GM12873 (cell line): ENCODE results near the gene SDS.

Experiments
- TF ChIP-seq, protein P1 (sequence below): IDR thresholded peaks from 2 replicates; pipeline ENCODE4 v1.5.1; 2012; ENCODE audit warnings: low read depth, mild to moderate bottlenecking, moderate library complexity, low read length, control low read depth; ENCODE audit not compliant: insufficient read depth; ENCODE audit errors: missing control alignments

SDS gene

DNA sequence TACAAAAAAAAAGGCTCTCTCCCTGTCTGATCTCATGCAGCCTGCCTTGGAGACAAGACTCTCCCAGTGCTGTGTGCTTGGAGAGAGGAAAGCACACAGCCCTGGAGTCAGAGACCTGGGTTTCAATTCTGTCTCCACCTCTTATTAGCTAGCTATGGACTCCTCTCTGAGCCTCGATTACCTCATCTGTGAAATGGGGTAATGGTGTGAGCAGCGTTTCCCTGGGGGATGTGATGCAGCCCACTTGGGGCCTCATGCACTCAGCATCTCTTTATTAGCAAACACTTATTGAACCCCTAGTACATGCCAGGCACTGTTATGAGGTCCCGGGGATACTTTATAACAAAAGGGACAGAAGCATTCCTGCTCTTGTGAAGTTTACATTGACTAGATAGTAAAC lies 12.5 kb downstream of the SDS start:
- TF ChIP-seq, protein P1, sequence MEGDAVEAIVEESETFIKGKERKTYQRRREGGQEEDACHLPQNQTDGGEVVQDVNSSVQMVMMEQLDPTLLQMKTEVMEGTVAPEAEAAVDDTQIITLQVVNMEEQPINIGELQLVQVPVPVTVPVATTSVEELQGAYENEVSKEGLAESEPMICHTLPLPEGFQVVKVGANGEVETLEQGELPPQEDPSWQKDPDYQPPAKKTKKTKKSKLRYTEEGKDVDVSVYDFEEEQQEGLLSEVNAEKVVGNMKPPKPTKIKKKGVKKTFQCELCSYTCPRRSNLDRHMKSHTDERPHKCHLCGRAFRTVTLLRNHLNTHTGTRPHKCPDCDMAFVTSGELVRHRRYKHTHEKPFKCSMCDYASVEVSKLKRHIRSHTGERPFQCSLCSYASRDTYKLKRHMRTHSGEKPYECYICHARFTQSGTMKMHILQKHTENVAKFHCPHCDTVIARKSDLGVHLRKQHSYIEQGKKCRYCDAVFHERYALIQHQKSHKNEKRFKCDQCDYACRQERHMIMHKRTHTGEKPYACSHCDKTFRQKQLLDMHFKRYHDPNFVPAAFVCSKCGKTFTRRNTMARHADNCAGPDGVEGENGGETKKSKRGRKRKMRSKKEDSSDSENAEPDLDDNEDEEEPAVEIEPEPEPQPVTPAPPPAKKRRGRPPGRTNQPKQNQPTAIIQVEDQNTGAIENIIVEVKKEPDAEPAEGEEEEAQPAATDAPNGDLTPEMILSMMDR = no peak

DNA sequence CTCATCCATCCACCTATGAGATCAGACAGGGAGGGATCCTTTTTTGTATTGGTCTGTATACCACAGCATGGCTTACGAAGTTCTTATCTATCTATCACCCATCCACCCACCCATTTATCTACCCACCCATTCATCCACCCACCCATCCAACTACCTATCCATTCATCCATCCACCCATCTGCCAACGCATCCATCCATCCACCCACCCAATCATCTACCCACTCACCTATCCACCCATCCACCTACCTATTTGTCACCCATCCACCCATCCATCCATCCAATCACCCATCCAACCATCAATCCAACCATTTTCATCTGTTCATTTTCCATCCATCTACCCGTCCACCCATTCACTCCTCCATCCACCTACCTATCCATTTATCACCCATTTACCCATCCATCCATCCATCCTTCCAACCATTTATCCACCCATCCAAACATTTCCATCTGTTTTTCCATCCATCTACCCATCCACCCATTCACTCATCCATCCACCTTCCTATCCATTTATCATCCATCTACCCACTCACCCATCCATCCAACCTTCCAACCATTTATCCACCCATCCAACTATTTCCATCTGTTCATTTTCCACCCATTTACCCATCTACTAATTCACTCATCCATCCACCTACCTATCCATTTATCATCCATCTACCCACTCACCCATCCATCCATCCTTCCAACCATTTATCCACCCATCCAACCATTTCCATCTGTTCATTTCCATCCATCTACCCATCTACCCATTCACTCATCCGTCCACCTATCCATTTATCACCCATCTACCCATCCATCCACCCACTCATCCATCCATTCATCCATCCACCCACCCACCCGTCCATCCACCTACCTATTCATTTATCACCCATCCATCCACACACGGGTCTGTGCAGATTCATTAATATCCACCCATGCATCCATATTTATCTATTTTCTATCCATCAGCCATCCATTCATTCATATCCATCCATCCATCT lies 13.3 kb downstream of the SDS start:
- TF ChIP-seq, protein P1 = no peak

DNA sequence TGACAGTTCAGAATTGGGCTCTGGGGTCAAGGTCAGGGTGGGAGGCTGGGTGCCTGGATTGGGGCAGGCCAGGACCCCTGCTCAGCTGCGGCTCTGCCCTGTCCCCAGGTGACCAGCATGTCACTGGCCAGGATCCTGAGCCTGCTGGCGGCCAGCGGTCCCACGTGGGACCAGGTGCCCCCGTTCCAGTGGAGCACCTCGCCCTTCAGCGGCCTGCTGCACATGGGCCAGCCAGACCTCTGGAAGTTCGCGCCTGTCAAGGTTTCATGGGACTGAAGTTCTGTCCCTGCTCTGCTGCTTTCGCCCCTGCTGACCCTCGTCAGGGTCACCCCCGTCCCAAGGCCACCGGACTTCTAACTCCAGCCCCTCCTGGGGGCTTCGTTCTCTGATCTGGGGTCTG lies 15.3 kb downstream of the SDS start:
- TF ChIP-seq, protein P1 = no peak

DNA sequence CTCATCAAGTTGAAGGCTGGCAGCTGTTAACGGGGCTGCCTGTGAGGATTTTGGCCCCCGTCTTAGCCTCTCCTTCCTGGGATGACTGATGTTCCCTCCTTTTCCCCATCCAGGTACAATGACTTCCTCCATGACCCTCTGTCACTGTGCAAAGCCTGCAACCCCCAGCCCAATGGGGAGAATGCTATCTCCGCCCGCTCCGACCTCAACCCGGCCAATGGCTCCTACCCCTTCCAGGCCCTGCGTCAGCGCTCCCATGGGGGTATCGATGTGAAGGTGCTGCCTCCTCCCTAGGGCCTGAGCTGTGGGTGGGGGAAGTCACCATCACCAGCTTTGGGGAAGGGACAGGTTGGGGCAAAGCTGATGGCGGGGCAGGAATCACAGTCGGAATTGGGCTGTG lies 16.1 kb downstream of the SDS start:
- TF ChIP-seq, protein P1 = no peak

DNA sequence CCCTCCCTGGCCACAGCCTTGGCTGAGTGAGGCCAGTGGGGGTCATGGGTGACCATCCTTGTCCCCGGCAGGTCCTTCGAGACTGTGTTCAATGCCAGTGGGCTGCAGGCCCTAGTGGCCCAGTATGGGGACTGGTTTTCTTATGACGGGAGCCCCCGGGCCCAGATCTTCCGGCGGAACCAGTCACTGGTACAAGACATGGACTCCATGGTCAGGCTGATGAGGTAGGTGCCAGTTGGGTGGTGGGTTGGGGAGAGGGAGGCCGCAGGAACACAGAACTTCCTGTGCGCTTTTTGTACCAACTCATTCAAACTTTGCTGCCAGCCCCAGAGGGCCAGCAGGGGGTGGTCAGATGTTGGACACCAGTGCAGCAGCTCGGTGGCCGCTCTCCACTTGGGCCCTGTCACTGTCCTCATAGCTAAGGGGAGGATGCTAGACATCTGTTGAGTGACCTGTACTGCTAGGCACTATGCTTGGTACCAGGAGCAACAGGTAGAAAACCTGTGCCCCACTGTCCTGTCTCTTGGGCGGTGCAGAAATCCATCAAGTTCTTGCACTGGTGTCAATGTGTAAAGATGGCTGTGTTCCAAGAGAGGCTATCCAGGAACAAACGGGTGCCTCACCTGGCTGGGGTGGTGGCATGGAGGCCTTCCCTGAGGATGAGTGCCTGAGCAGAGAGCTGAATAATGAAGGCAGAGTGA lies 16.7 kb downstream of the SDS start:
- TF ChIP-seq, protein P1 = no peak

DNA sequence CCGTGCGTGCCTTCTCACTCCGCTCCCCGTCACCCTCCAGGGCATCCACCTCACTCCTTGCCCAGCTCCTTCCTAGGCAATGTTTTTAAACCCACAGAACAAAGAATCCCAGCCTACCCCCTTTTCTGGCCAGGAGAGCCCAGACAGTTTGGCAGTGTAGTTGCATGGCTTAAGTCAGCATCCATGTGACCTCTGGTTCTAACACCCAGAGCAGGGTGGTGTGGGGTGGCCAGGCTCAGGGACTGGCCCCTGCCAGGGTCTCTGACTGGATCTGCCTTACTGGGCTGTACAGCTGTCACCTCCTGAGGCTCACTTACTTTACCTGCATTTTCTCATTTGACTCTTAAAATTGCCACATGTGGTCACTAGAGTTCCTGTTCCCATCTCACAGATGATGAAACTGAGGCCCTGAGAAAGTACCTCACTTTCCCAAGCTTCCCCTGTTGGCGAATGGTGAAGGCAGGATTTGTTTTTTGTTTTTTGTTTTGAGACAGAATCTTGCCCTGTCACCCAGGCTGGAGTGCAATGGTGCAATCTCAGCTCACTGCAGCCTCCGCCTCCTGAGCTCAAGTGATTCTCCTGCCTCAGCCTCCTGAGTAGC lies 18.3 kb downstream of the SDS start:
- TF ChIP-seq, protein P1 = no peak

DNA sequence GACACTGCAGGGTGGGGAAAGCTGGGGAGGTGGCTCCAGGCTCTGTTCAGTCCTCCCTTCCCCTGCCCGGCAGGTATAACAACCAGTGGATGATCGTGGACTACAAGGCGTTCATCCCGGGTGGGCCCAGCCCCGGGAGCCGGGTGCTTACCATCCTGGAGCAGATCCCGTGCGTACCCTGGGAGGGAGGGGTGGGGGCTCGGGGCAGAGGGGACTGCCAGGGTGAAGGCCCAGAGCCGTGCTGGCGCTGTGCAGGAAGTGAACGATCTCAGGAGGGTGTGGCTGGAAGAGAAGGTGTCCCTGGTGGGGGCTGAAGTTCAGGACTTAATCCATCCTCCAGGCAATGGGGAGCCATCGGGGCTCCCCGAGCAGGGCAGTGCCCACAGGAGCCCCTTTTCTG lies 18.9 kb downstream of the SDS start:
- TF ChIP-seq, protein P1 = no peak
